ENCODE data around the gene SPATA22.

GRCh38 chr17:3401786-3402185 is 69.8 kb downstream of the SPATA22 start:
- TF ChIP-seq, protein P1, sequence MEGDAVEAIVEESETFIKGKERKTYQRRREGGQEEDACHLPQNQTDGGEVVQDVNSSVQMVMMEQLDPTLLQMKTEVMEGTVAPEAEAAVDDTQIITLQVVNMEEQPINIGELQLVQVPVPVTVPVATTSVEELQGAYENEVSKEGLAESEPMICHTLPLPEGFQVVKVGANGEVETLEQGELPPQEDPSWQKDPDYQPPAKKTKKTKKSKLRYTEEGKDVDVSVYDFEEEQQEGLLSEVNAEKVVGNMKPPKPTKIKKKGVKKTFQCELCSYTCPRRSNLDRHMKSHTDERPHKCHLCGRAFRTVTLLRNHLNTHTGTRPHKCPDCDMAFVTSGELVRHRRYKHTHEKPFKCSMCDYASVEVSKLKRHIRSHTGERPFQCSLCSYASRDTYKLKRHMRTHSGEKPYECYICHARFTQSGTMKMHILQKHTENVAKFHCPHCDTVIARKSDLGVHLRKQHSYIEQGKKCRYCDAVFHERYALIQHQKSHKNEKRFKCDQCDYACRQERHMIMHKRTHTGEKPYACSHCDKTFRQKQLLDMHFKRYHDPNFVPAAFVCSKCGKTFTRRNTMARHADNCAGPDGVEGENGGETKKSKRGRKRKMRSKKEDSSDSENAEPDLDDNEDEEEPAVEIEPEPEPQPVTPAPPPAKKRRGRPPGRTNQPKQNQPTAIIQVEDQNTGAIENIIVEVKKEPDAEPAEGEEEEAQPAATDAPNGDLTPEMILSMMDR (IDR thresholded peaks at IDR 0.05), result no peak
- no peak for TF ChIP-seq EP300 (IDR thresholded peaks at IDR 0.05)
- TF ChIP-seq POLR2A (IDR thresholded peaks at IDR 0.05), result no peak
